GM12878 (cell line): ENCODE measurements around the gene CZIB.

Experiments used
- GABPA ChIP-seq: IDR thresholded peaks from 2 replicates; pipeline ENCODE4 v1.6.1; 2014; ENCODE audit warnings: antibody characterized with exemption, low read depth, mild to moderate bottlenecking, inconsistent platforms
- NFXL1 ChIP-seq: fragments of 450-650 bp; IDR thresholded peaks from 2 replicates; pipeline ENCODE4 v1.6.1; 2017; ENCODE audit warnings: antibody characterized with exemption, mild to moderate bottlenecking, borderline replicate concordance
- RCOR1 ChIP-seq: conservative IDR thresholded peaks from 2 replicates; pipeline ENCODE4 v1.6.1; 2012; ENCODE audit warnings: low read depth, low read length, improper control_type of control experiment
- REST ChIP-seq: IDR thresholded peaks from 2 replicates; pipeline ENCODE4 v1.6.1; 2012; ENCODE audit warnings: mild to moderate bottlenecking, low read depth, low read length
- SP1 ChIP-seq: IDR thresholded peaks from one replicate; pipeline ENCODE4 v1.6.1; 2011; ENCODE audit warnings: low read depth, low read length
- TF ChIP-seq, protein P1 (sequence below), 3 experiments: IDR thresholded peaks in 2 of 3; conservative IDR thresholded peaks in 1 of 3; 2 replicates each; pipeline ENCODE4 v1.5.1; 2011; ENCODE audit warnings: low read depth in 3 of 3, low read length in 3 of 3, mild to moderate bottlenecking in 3 of 3, control low read depth in 2 of 3, moderate library complexity in 2 of 3, inconsistent platforms in 1 of 3, mixed read lengths in 1 of 3; ENCODE audit not compliant: control insufficient read depth in 2 of 3, insufficient read depth in 1 of 3; ENCODE audit errors: extremely low read depth in 1 of 3

GRCh38 chr1:53207726-53208125 is 12.7 kb downstream of the CZIB start:
- TF ChIP-seq NFXL1: no peak
- TF ChIP-seq SP1: no peak
- TF ChIP-seq, protein P1, sequence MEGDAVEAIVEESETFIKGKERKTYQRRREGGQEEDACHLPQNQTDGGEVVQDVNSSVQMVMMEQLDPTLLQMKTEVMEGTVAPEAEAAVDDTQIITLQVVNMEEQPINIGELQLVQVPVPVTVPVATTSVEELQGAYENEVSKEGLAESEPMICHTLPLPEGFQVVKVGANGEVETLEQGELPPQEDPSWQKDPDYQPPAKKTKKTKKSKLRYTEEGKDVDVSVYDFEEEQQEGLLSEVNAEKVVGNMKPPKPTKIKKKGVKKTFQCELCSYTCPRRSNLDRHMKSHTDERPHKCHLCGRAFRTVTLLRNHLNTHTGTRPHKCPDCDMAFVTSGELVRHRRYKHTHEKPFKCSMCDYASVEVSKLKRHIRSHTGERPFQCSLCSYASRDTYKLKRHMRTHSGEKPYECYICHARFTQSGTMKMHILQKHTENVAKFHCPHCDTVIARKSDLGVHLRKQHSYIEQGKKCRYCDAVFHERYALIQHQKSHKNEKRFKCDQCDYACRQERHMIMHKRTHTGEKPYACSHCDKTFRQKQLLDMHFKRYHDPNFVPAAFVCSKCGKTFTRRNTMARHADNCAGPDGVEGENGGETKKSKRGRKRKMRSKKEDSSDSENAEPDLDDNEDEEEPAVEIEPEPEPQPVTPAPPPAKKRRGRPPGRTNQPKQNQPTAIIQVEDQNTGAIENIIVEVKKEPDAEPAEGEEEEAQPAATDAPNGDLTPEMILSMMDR (IDR thresholded peaks at IDR 0.05 in 2 of 3, conservative IDR thresholded peaks at IDR 0.05 in 1 of 3; ENCODE audit: control insufficient read depth in 2 of 3, extremely low read depth in 1 of 3, insufficient read depth in 1 of 3, low read depth in 3 of 3, low read length in 3 of 3): no peak
- TF ChIP-seq RCOR1: no peak
- TF ChIP-seq REST: no peak
- TF ChIP-seq GABPA: no peak
